ENCODE measurements around the gene CUL7. TPM values are rescaled to one million over a fixed set of nuclear protein-coding genes. Genes with fewer than 3 reads are reported as not detected.
A peak's percentile ranks its signal among the peaks of the same experiment; 100 is the strongest.

The CUL7 gene
- total and polyA plus RNA-seq, 2 of the 8 experiments (the other 6 are each of a cell fraction or from before 2014, with no cell fraction given): 10.8 to 15.0 TPM

- H4K91ac ChIP-seq (replicated peaks; ENCODE audit: insufficient read length, low read length): no peak overlapping the region
- WGBS, 2 experiments (ENCODE audit: extremely low coverage in 1 of 2, insufficient coverage in 1 of 2, insufficient read length in 1 of 2, insufficient replicate concordance in 2 of 2, low coverage in 1 of 2, low lambda C conversion rate in 2 of 2, missing lambda C conversion rate in 1 of 2): 90% methylated on average over 6 of the region's 6 CpGs; no CpG with 5 or more reads in 1 of the 2 experiments
- no peaks in the 10 kb centered on the region for H3K27me3 ChIP-seq (replicated peaks in 1 of 4; ENCODE audit: control insufficient read depth in 3 of 4, extremely low read depth in 1 of 4, insufficient read depth in 3 of 4, low read length in 3 of 4)
- H3K14ac ChIP-seq (ENCODE audit: insufficient read length): no peak overlapping the region
- H3K79me2 ChIP-seq (ENCODE audit: control insufficient read depth in 1 of 2, insufficient read depth in 2 of 2, low read length in 2 of 2): peaks cover 0 to 14% of the 10 kb centered on the region in 2 experiments; a peak in 1 of 4 replicates
- H2AFZ ChIP-seq (ENCODE audit: low read length): no peak overlapping the region
- no peak overlapping the region for H4K8ac ChIP-seq (ENCODE audit: extremely low read depth, insufficient read depth, low read length)
- H3K27ac ChIP-seq (ENCODE audit: low read depth, low read length): no peak overlapping the region
- peaks cover 16 to 61% (median 38%) of the 10 kb centered on the region in 4 experiments for H3K36me3 ChIP-seq (ENCODE audit: control insufficient read depth in 2 of 4, insufficient read depth in 4 of 4, low read length in 3 of 4)
- H2AK5ac ChIP-seq (ENCODE audit: low read depth, low read length): no peak overlapping the region
- H3K79me1 ChIP-seq (ENCODE audit: low read depth, low read length): peaks cover 8% of the 10 kb centered on the region
- no peak overlapping the region for H3K9ac ChIP-seq (replicated peaks in 1 of 4; ENCODE audit: extremely low read depth in 1 of 4, low read depth in 3 of 4, low read length in 3 of 4)
- FAIRE-seq: no peak
- H4K5ac ChIP-seq (ENCODE audit: insufficient read length, low read depth, low read length): no peak overlapping the region
- no peak overlapping the region for H2BK5ac ChIP-seq (ENCODE audit: low read depth, low read length)
- no peak overlapping the region for H2BK12ac ChIP-seq (ENCODE audit: low read depth, low read length)
- DNase-seq (ENCODE audit: low read depth in 1 of 2, low spot score in 2 of 2): no peak
- no peak overlapping the region for H2BK15ac ChIP-seq (ENCODE audit: low read length)
- peaks cover 2% of the 10 kb centered on the region; the same call in 1 of the 2 replicates for H3K23me2 ChIP-seq (ENCODE audit: low read depth, low read length)
- H3K23ac ChIP-seq (ENCODE audit: insufficient read length): no peak overlapping the region
- peaks cover 0 to 5% (median 4%) of the 10 kb centered on the region in 4 experiments; a peak in 5 of 7 replicates for H3K4me1 ChIP-seq (replicated peaks in 1 of 4; ENCODE audit: control insufficient read depth in 3 of 4, insufficient read depth in 4 of 4, low read length in 3 of 4)
- H4K20me1 ChIP-seq (replicated peaks in 1 of 2; ENCODE audit: control insufficient read depth in 1 of 2, insufficient read depth in 2 of 2, low read length in 2 of 2): peaks cover 0 to 11% of the 10 kb centered on the region in 2 experiments
- H2BK20ac ChIP-seq (ENCODE audit: low read length): no peak overlapping the region
- H3K9me3 ChIP-seq (ENCODE audit: insufficient read depth in 2 of 2, low read depth in 1 of 2, low read length in 1 of 2): no peaks in the 10 kb centered on the region
- H3K4ac ChIP-seq (replicated peaks; ENCODE audit: insufficient read length, low read depth, low read length): no peak overlapping the region
- CTCF ChIA-PET (ENCODE audit: partially characterized antibody): interaction anchor here (0.9 to 6.0 kb wide), 14 partner anchors 9 to 136 kb away, joined by 3 to 33 read pairs (median 5); partner anchors contain the start of genes PEX6 and RRP36
- no peak overlapping the region for H3K4me3 ChIP-seq (ENCODE audit: extremely low read depth in 1 of 4, insufficient read depth in 2 of 4, low read depth in 3 of 4, low read length in 4 of 4)
- H2BK120ac ChIP-seq (replicated peaks; ENCODE audit: low read depth, low read length): no peak overlapping the region
- POLR2A ChIA-PET (ENCODE audit: partially characterized antibody): interaction anchor here (1.0 to 3.6 kb wide), 6 partner anchors 9 to 69 kb away, joined by 3 to 21 read pairs (median 4); partner anchors contain the start of gene GNMT
- no peak overlapping the region for H3K4me2 ChIP-seq (ENCODE audit: insufficient read depth in 1 of 2, low read depth in 2 of 2, low read length in 2 of 2)
- no peak overlapping the region for H3K56ac ChIP-seq (replicated peaks; ENCODE audit: insufficient read length, low read depth, low read length)
- H3K18ac ChIP-seq (ENCODE audit: extremely low read depth, low read length): no peak overlapping the region
- TF ChIP-seq GABPA (IDR thresholded peaks at IDR 0.05; ENCODE audit: borderline replicate concordance, insufficient read depth, low read length) (no peak), NANOG (IDR thresholded peaks at IDR 0.05; ENCODE audit: insufficient read depth, low read depth, low read length, poor library complexity, severe bottlenecking) (no peak), CTCF (IDR thresholded peaks at IDR 0.05; ENCODE audit: control extremely low read depth in 1 of 3, insufficient read depth in 1 of 3, low read depth in 1 of 3, low read length in 3 of 3) (peak in 2 of 3 experiments; percentile 48 to 54; a peak in 2 of 4 replicates), TCF12 (IDR thresholded peaks at IDR 0.05; ENCODE audit: low read depth, low read length) (no peak), CREB1 (IDR thresholded peaks at IDR 0.05) (no peak), TBP (IDR thresholded peaks at IDR 0.05; ENCODE audit: low read depth, low read length) (no peak), TAF7 (optimal IDR thresholded peaks at IDR 0.05; ENCODE audit: borderline replicate concordance, low read depth, low read length) (no peak), SAP30 (IDR thresholded peaks at IDR 0.05; ENCODE audit: insufficient read depth, insufficient replicate concordance, low read length) (no peak), SUZ12 (IDR thresholded peaks at IDR 0.05; ENCODE audit: low read length) (no peak), CHD1 (IDR thresholded peaks at IDR 0.05; ENCODE audit: low read depth, low read length) (no peak), CEBPB (IDR thresholded peaks at IDR 0.05; ENCODE audit: low read depth, low read length) (no peak)
Observed at GRCh38 chr6:43009124-43009523, 44.5 kb downstream of the CUL7 start.
